ENCODE results near the gene PIWIL4. TPM values are rescaled to one million over a fixed set of nuclear protein-coding genes. Genes with fewer than 3 reads are reported as not detected.

Gene PIWIL4
- total and polyA plus RNA-seq, 2 of the 8 experiments (the other 6 are each of a cell fraction or from before 2014, with no cell fraction given), result 0.51 to 0.52 TPM

DNA sequence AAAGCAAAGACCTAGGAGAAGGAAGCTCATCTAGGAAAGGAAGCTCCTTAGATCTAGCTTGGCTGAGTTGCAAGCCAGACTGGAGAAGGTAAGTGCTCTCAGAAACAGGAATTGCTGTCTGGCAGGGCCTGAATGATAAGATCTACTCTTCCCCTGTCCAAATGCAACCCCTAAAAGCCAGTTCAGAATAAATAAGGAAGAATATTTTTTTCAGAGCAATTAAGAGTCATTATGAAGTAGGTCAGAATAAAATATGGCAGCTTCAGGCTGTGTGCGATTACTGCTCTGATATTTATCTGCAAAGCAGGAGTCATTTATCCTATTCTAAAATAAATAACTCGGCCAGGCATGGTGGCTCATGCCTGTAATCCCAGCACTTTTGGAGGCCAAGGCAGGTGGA is 82.1 kb downstream of the PIWIL4 start:
- H3K4me2 ChIP-seq (ENCODE audit: insufficient read depth in 1 of 2, low read depth in 2 of 2, low read length in 2 of 2), result peak overlapping the region in 1 of 2 experiments; percentile 51; a peak in 1 of 4 replicates

More for the DNA sequence above, 82.1 kb downstream of the PIWIL4 start:
- ChIA-PET CTCF (ENCODE audit: partially characterized antibody) (interaction anchor here (1.2 to 2.1 kb wide), 4 partner anchors 27 to 249 kb away, joined by 5 to 7 read pairs (median 6); no protein-coding TSS in a partner anchor), POLR2A (ENCODE audit: partially characterized antibody) (interaction anchor here (1.0 to 5.0 kb wide), 6 partner anchors 8 to 119 kb away, joined by 3 to 80 read pairs (median 14); partner anchors contain the start of gene AMOTL1)
- H4K8ac ChIP-seq (ENCODE audit: extremely low read depth, insufficient read depth, low read length), result no peak overlapping the region
- peak overlapping the region; percentile 71 for H4K91ac ChIP-seq (replicated peaks; ENCODE audit: insufficient read length, low read length)
- H2BK120ac ChIP-seq (replicated peaks; ENCODE audit: low read depth, low read length), result no peak overlapping the region
- H3K56ac ChIP-seq (replicated peaks; ENCODE audit: insufficient read length, low read depth, low read length), result no peak overlapping the region
- no peak overlapping the region for H2BK12ac ChIP-seq (ENCODE audit: low read depth, low read length)
- WGBS, 2 experiments (ENCODE audit: extremely low coverage in 1 of 2, insufficient coverage in 1 of 2, insufficient read length in 1 of 2, insufficient replicate concordance in 2 of 2, low coverage in 1 of 2, low lambda C conversion rate in 2 of 2, missing lambda C conversion rate in 1 of 2), result 75% methylated on average over 2 of the region's 2 CpGs; no CpG with 5 or more reads in 1 of the 2 experiments
- H2BK20ac ChIP-seq (ENCODE audit: low read length), result no peak overlapping the region
- no peaks in the 10 kb centered on the region for H3K9me3 ChIP-seq (ENCODE audit: insufficient read depth in 2 of 2, low read depth in 1 of 2, low read length in 1 of 2)
- DNase-seq (ENCODE audit: low read depth in 1 of 2, low spot score in 2 of 2), result no peak
- H3K79me1 ChIP-seq (ENCODE audit: low read depth, low read length), result peaks cover 2% of the 10 kb centered on the region; the same call in 1 of the 2 replicates
- peak overlapping the region; percentile 30; the same call in 1 of the 2 replicates for H2AK5ac ChIP-seq (ENCODE audit: low read depth, low read length)
- peak overlapping the region in 1 of 4 experiments; percentile 23; a peak in 1 of 8 replicates for H3K4me3 ChIP-seq (ENCODE audit: extremely low read depth in 1 of 4, insufficient read depth in 2 of 4, low read depth in 3 of 4, low read length in 4 of 4)
- peaks cover 0 to 3% (median 1%) of the 10 kb centered on the region in 4 experiments; a peak in 2 of 8 replicates for H3K36me3 ChIP-seq (ENCODE audit: control insufficient read depth in 2 of 4, insufficient read depth in 4 of 4, low read length in 3 of 4)
- H2AFZ ChIP-seq (ENCODE audit: low read length), result no peak overlapping the region
- no peak for FAIRE-seq
- H3K9ac ChIP-seq (replicated peaks in 1 of 4; ENCODE audit: extremely low read depth in 1 of 4, low read depth in 3 of 4, low read length in 3 of 4), result no peak overlapping the region
- H2BK15ac ChIP-seq (ENCODE audit: low read length), result no peak overlapping the region
- H3K23me2 ChIP-seq (ENCODE audit: low read depth, low read length), result no peaks in the 10 kb centered on the region
- TF ChIP-seq SUZ12 (IDR thresholded peaks at IDR 0.05; ENCODE audit: low read length) (no peak), RAD21 (IDR thresholded peaks at IDR 0.05 in 1 of 2, conservative IDR thresholded peaks at IDR 0.05 in 1 of 2; ENCODE audit: low read depth in 2 of 2, low read length in 2 of 2) (no peak), PHF8 (conservative IDR thresholded peaks at IDR 0.05; ENCODE audit: low read depth, low read length) (no peak), SAP30 (IDR thresholded peaks at IDR 0.05; ENCODE audit: insufficient read depth, insufficient replicate concordance, low read length) (no peak), ATF3 (IDR thresholded peaks at IDR 0.05; ENCODE audit: insufficient read depth, low read depth, low read length) (no peak), MAFK (IDR thresholded peaks at IDR 0.05; ENCODE audit: low read depth, low read length) (no peak), NANOG (IDR thresholded peaks at IDR 0.05; ENCODE audit: insufficient read depth, low read depth, low read length, poor library complexity, severe bottlenecking) (no peak), ZNF274 (IDR thresholded peaks at IDR 0.05; ENCODE audit: borderline replicate concordance, extremely low read depth, low read length) (no peak), TCF12 (IDR thresholded peaks at IDR 0.05; ENCODE audit: low read depth, low read length) (no peak), YY1 (IDR thresholded peaks at IDR 0.05; ENCODE audit: low read depth, low read length) (no peak), CREB1 (IDR thresholded peaks at IDR 0.05) (no peak)
- peaks cover 4 to 19% (median 14%) of the 10 kb centered on the region in 4 experiments; a peak in 6 of 7 replicates for H3K4me1 ChIP-seq (replicated peaks in 1 of 4; ENCODE audit: control insufficient read depth in 3 of 4, insufficient read depth in 4 of 4, low read length in 3 of 4)
- H4K5ac ChIP-seq (ENCODE audit: insufficient read length, low read depth, low read length), result no peak overlapping the region
- no peak overlapping the region for H3K27ac ChIP-seq (ENCODE audit: low read depth, low read length)
- H3K14ac ChIP-seq (ENCODE audit: insufficient read length), result no peak overlapping the region
- H3K23ac ChIP-seq (ENCODE audit: insufficient read length), result no peak overlapping the region
- H3K79me2 ChIP-seq (ENCODE audit: control insufficient read depth in 1 of 2, insufficient read depth in 2 of 2, low read length in 2 of 2), result peaks cover 0 to 38% of the 10 kb centered on the region in 2 experiments; a peak in 2 of 4 replicates
- no peaks in the 10 kb centered on the region for H4K20me1 ChIP-seq (replicated peaks in 1 of 2; ENCODE audit: control insufficient read depth in 1 of 2, insufficient read depth in 2 of 2, low read length in 2 of 2)
- no peak overlapping the region; the same call in 1 of the 2 replicates for H3K18ac ChIP-seq (ENCODE audit: extremely low read depth, low read length)
- H3K27me3 ChIP-seq (replicated peaks in 1 of 4; ENCODE audit: control insufficient read depth in 3 of 4, extremely low read depth in 1 of 4, insufficient read depth in 3 of 4, low read length in 3 of 4), result no peaks in the 10 kb centered on the region
- no peak overlapping the region for H3K4ac ChIP-seq (replicated peaks; ENCODE audit: insufficient read length, low read depth, low read length)
- peak overlapping the region; percentile 41; the same call in 1 of the 2 replicates for H2BK5ac ChIP-seq (ENCODE audit: low read depth, low read length)
